GM12873 (cell line): Measurements from ENCODE around the gene SHISA2.

Experiments
- CTCF ChIP-seq: IDR thresholded peaks from 2 replicates; pipeline ENCODE4 v1.5.1; 2012; ENCODE audit warnings: low read depth, mild to moderate bottlenecking, moderate library complexity, low read length, control low read depth; ENCODE audit not compliant: insufficient read depth; ENCODE audit errors: missing control alignments

Gene SHISA2

GRCh38 chr13:26051657-26052311 lies at the start of gene SHISA2:
TSS of gene SHISA2 (minus strand) at chr13:26052016. CDS start at chr13:26050975, 1,041 bp downstream.
- no peak for TF ChIP-seq CTCF

- no peak for TF ChIP-seq CTCF
Observed at GRCh38 chr13:26095846-26096610, 44.2 kb upstream of the SHISA2 start.

GRCh38 chr13:26095338-26095737 lies 43.5 kb upstream of the SHISA2 start:
- TF ChIP-seq CTCF = no peak

- no peak for TF ChIP-seq CTCF
Observed at GRCh38 chr13:26075498-26075897, 23.7 kb upstream of the SHISA2 start.

GRCh38 chr13:26074706-26075105 lies 22.9 kb upstream of the SHISA2 start:
- TF ChIP-seq CTCF = no peak

GRCh38 chr13:26071691-26072090 lies 19.9 kb upstream of the SHISA2 start:
- TF ChIP-seq CTCF = no peak

GRCh38 chr13:26067601-26068000 lies 15.8 kb upstream of the SHISA2 start:
- TF ChIP-seq CTCF = no peak
